ENCODE measurements around the gene C1S.

- TF ChIP-seq ZFP30 (CRISPR knock-in tag; IDR thresholded peaks at IDR 0.05) (no peak), PATZ1 (CRISPR knock-in tag; IDR thresholded peaks at IDR 0.05; ENCODE audit: borderline replicate concordance) (no peak), ZFP3 (CRISPR knock-in tag; IDR thresholded peaks at IDR 0.05) (no peak), CSDC2 (CRISPR knock-in tag; IDR thresholded peaks at IDR 0.05) (no peak), CSRNP3 (CRISPR knock-in tag; IDR thresholded peaks at IDR 0.05) (no peak), ZNF8 (CRISPR knock-in tag; IDR thresholded peaks at IDR 0.05) (no peak)
- TF ChIP-seq, protein P1, sequence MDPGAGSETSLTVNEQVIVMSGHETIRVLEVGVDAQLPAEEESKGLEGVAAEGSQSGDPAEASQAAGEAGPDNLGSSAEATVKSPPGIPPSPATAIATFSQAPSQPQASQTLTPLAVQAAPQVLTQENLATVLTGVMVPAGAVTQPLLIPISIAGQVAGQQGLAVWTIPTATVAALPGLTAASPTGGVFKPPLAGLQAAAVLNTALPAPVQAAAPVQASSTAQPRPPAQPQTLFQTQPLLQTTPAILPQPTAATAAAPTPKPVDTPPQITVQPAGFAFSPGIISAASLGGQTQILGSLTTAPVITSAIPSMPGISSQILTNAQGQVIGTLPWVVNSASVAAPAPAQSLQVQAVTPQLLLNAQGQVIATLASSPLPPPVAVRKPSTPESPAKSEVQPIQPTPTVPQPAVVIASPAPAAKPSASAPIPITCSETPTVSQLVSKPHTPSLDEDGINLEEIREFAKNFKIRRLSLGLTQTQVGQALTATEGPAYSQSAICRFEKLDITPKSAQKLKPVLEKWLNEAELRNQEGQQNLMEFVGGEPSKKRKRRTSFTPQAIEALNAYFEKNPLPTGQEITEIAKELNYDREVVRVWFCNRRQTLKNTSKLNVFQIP (CRISPR knock-in tag; IDR thresholded peaks at IDR 0.05; ENCODE audit: borderline replicate concordance, low read depth), result no peak
Measured at GRCh38 chr12:7096006-7096932, 35.8 kb downstream of the C1S start.

Measured in SK-N-SH treated with all-trans-retinoic acid at 6 μM for 48 hours (cell line).